Activated T-cell treated with anti-CD3 and anti-CD28 coated beads for 48 hours (primary cell): ENCODE results near the gene KLK10.

ENCODE experiments used
- DNase-seq: peaks from one replicate; pipeline ENCODE4 v3.0.0-alpha.2; 2020; ENCODE audit warnings: low read depth

Gene KLK10

DNA sequence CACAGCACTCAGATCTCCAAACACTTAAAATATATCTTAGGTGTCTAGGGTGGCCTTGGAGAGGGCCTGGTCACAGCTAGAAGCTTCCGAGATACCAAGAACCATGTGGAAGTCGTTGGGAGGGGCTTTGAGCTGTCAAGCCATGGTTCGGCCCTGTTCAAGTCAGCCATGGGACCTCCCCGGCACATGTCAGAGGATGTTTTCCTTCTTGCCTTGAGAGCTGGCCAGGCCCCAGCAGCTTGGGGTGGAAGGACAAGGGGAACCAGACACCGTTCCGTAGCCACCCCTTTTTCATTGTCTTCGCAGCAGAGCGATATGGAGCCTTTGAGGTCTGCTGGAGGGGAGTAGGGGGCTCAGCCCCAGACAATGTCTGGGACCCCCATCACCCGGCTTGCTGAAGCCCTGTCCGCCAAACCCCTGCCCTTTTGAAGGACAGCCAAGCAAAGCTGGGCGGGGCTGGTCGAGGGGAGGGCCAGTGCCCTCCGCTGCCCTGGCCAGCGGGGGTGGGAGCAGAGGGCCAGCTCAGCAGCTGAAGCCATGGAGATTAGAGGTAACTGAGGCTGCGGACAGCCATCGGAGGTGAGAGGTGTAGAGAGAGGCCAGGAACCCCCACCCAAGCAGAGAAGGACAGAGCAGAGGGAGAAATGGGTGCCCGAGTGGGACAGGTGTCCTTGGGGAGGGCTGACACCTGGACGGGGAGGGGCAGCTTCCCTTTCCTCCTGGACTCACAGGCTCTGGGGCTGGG, 6.5 kb upstream of the KLK10 start:
- no peak for DNase-seq

DNA sequence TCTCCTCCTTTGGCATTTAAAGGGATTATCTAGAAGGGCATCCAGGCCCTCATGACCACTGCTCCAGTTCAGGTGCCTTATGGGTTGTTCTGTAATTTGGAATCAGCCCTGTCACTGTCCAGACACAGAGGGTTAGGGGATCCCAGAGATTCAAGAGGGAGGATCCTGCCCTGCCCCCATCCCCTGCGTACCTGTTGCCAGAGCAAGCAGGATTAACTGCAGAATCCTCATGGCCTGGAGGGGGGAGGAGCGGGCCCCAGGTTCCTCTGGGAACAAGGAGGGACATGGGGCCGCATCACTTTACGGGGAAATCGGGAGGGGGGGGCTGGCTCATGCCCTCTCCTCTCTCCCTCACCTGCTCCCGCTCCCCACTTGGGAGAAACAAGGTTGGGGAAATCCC, 5.9 kb upstream of the KLK10 start:
- DNase-seq, result no peak

DNA sequence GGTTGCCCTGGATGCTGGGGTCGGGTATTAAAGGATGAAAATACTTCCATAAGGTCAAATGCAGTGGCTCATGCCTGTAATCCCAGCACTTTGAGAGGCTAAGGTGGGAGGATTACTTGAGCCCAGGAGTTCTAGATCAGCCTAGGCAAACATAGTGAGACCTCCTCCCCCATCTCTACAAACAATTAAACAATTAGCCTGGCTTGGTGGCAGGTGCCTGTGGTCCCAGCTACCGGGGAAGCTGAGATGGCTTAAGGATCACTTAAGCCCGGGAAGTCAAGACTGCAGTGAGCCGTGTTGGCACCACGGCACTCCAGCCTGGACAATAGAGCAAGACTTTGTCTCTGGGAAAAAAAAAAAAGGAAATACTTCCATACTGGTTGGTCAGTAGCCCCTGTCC, 5.4 kb upstream of the KLK10 start:
- DNase-seq, result no peak

DNA sequence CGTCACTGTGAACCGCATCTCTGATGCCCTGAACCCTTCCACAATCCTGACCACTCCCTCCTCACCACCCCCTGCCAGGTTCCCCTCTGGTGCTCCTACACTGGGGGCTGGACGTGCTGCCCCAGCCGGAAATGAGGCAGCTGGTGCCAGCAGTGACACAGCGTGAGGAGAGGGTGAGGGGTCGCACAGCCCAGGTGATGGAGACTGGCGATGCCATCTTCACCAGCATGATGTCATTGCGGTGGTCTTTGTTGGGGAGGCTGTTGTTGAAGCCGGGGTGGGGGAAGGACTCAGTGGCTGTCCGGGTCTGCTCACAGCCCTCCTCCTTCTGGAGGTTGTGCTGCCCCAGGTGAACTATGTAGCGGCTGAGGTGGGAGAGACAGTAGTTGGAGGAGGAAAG, 4.4 kb upstream of the KLK10 start:
- no peak for DNase-seq

DNA sequence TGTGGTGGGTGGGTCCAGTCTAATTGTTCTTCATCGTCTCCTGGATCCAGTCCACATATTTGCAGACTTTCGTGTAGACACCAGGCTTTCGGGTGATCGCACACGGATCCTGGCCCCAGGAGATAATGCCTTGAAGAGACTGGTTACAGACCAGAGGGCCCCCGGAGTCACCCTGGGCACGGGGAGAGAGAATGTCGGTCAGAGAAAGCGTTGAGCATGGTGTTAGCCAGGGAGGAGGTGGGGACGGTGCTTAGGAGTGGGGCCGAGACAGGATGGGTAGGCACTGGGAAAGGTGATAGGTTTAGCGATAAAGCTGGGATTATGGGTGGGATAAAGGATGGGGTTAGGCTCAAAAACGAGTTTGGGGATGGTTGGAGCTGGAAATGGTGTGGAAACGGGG, 3.0 kb upstream of the KLK10 start:
- DNase-seq, result no peak

DNA sequence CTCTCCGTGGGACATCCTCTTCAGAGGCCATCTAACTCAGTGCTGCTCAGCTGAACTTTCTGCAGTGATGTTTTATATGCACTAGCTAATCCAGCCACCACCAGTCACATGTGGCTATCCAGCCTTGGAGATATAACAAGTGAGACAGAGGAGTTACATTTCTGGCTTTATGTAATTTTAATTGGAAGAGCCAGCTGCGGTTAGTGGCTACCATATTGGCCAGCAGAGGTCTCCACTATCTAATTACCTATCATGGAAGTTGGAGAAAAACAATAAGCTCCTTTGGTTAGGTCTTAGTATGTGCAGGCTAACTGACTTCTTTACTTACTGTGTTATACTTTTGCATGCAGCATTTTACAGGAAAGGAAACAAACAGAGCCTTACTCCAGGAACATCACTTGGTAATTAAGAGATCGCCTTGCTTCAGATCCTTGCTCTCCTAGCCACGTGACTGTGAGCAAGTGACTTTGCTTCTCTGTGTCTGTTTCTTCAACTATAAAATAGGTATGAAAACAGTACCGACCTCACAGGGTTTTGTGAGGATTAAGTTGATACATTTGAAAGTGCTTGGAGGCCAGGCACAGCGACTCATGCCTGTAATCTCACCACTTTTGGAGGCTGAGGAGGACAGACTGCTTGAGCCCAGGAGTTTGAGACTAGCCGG, 1.6 kb upstream of the KLK10 start:
- no peak for DNase-seq

DNA sequence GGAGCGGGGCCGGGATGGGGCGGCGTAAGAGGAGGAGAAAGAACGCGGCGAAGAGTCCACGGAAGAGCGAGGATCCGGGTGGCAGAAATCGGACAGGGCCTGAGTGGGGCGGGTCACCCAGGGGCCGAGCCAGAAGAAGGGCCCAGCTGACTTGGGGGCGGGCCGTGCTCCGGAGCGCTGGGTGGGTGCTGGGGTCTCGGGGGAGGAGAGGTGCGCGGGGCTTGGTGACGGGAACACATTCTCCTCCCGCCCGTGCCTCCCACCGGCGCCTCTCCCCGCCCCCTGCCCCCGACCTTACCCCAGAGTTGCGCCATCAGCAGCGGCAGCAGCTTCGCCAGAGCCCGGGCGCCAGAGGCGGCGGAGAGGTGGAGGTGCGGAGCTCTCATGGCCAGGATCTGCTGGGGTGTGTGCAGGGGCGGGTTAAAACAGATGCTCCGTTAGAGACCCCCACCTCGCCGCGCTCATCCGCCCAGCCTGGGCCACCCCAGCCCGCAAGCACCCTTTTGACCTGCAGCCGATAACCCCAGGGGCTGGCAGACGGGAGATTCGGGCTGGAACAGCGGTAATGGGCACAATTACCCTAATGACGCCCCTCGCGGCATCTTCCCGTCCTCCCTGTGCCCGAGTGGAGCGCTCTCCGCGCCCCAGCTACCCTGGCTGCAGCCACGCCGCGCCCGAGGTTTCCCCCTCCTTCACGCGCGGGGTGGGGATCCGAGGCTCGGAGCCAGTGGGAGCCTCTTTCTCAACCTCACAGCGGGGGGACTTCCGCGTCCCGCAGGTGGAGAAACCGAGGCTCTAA, 565 bp downstream of the KLK10 start:
- no peak for DNase-seq

DNA sequence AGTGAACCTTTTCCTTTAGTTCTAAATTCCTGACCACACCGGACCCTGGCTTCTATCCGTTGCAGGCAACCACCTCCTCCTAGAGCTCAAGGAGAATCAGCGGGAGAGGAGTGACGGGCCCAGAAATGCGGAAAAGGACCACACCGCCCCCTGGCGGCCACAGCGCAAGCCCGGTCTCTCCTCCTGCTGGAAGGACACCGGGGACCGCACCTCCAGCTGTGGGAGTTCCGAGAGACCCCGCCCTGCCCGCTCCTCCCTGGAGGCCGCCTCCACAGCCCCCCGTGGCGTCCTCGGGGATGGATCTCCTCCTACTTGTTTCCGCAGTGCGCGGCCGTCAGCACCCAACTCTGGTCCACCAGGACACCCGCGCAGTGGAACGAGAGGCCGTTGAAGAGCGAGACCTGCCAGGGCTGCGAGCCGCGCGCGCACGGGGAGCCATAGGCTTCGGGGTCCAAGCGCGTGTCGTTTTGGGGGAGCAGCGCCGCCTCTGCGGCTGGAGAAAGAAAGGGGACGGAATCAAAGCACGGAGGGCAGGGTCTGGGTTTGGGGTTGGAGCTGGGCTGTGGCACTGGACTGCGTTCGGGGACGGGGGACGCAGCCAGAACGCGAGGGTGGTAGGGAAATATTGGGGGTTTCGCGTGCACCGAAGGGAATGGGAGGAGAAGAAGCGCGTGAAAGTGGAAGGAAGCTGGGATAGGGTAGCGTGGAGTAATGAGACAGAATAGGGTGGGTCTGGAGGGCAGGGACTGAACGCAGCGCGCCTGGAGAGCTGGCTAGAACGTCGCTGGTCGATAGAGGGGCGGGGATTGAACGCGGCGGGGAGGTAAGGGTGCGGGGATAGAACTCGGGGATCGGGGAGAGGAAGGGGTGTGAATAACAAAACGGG, 2.5 kb downstream of the KLK10 start:
- peak; percentile 69 for DNase-seq

DNA sequence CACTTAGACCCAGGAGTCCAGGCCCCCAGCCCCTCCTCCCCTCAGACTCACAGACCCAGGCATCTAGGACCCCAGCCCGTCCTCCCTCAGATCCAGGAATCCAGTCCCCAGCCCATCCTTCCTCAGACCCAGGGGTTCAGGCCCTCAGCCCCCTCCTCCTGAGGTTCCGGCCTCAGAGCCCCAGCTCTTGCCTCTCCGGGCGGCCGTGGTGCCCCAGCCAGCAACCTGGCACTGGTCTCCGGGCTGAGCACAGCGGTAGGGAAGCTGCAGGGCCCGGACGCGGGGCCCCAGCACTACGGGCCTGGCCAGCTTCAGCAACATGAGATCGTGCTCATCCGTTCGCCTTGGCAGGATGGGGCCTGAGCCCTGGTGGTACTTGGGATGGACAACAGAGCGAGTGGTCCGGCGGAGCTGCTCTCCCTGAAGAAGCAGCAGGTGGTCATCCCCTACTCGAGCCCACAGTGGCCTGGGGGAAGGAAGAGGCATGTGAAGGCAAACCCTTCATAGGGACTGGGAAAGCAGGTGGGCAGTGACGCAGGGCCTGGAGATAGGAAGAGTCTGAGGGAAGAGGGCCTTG, 3.7 kb downstream of the KLK10 start:
- DNase-seq, result no peak

DNA sequence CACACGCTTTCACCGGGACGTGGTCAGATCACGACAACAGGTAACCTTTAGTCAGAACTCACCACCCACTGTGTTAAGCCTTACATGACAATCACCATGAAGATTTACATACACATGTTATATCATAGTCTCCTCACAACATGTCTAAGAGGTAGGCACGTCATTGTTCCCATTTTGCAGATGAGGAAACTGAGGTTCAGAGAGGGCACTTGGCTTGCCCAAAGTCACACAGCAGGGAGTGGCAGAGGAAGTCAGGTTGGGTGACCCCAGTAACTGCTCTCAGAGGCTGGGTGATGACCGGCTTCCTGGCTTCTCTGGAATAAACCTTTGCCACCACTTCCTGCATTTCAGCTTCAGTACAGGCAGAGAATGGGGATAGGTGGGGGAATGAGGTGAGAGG, 5.3 kb downstream of the KLK10 start:
- no peak for DNase-seq

DNA sequence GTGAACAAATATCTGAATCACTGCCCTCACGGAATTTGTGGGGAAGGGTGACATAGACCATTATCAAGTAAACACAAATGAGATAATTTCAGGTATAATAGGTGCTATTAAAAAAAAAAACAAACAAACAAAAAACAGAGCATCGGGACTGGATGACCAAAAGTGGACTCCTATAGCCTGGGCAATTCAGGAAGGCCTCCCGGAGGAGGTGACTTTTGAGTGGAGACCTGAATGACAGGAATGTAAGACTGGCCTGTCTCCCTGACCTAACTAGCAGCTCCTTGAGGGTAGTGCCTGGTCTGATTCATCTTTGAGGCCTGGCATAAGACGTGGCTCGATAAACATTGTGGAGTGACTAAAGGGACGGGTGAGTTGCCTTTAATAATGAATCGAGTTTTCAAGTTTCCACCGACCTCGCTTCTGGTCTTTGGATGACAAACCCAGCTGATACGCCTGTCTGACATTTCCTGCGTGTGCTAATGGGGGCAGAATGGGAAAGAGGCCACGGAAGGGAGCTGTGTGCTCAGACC, 6.8 kb downstream of the KLK10 start:
- no peak for DNase-seq

DNA sequence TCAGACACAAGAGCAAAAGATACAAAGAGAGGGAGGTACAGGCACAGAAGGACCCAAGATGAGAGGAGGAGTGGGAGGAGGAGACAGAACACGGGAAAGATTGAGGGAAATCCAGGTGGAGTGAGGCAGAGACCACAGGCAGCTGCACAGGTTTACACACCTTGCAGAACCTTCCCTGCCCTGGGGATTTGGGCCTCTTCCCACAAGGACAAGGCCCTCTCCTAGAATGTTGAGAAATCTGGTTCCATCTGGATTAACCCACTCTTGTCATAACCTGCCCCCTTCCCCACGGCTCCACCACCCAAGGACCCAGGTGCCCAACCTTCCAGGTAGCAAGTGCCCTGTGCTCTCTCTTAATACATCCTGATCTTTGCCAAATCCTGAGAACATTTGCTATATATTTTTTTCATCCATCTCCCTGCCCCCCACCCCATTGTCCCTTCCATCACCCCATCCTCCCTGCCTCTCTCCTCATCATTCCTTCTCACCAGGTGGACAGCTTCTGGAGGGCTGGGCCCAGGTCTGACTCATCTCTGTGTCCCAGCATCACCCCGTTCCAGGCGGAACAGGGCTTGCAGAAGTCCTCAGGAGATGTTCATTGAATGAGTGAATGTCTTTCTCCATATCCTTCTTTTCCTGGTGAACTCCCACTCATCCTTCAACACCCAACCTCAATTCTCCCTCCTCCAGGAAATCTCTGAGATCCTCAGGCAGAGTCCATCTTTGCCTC, 9.3 kb downstream of the KLK10 start:
- no peak for DNase-seq

DNA sequence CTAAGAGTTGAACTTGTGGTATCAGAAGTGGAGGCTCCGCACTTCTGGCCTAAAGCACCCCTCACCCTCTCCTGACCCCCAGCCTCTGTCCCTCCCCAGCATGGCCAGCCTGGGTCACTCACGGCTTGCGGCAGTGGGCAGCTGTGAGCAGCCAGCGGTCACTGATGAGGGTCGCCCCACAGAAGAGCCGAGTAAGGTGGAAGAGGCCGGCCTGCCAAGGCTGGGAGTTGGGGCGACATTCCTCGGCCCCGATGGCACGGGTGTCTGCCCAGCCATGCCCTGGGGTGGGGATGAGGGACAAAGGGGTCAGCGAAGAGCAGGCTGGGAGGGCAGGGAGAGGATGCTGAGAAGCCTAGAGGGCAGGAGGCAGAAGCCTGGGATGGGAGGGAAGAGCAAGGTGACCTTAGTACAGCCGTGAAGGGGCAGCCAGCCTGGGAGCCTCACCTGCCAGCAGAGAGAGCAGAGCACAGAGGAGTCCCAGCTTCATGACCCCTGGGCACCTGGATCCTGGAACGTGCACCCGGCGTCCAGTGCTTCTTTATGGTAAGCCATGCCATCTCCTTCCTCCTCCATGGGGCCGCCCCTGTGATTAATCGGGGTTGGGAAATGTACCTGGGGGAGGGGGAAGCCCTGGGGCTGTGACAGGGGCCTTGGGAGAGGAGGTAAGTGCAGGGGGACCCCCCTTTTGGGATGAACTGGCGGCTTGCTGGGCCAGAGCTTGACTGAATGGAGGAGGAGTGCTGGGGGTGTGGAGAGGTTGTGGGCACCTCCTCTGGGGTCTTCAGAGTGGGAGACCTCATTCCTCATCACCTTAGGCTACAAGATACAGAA, 10.2 kb downstream of the KLK10 start:
- no peak for DNase-seq

DNA sequence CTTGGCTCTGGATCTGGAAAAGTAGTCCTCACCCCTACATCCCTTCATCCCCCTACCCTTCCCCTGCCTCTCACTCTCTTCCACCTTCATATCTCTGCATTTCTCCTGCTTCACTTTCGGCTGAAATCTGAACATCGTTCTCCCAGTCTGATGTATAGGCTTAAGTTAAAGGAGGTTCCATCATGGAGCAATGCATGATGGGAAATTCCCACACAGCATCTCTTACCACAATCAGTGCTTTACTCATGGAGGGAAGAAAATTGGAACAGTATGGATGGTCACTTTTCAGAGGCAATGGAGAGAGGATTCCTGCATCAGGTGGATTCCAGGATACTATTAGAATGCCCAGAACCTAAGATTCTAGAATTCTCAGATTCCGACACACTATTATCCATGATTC, 12.0 kb downstream of the KLK10 start:
- no peak for DNase-seq

DNA sequence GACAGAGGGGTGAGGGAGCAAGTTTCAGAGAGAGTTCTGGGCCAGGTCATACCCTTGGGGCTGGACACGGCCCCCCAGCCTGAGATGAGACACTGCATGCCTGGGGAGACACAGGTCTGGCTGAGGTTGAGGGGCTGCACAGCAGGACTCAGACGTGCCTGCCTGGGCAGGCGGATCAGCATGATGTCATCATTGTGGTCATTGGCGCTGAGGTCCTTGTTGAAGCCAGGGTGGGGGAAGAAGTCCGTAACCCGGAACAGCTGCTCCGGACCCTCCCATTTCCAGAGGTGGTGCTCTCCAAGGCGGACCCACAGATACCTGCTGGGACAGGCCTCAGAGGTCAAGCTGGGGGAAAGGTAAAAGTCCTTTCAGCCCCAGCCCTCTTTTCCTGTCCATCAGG, 13.1 kb downstream of the KLK10 start:
- no peak for DNase-seq

DNA sequence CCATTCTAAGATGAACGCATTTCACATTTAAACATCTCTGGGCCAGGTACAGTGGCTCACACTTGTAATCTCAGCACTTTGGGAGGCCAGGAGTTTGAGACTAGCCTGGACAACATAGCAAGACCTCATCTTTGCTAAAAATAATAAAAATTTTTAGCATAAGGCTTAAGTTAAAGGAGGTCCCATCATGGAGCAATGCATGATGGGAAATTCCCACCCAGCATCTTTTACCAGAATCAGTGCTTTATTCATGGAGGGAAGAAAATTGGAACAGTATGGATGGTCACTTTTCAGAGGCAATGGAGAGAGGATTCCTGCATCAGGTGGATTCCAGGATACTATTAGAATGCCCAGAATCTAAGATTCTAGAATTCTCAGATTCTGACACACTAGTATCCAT, 14.3 kb downstream of the KLK10 start:
- no peak for DNase-seq

DNA sequence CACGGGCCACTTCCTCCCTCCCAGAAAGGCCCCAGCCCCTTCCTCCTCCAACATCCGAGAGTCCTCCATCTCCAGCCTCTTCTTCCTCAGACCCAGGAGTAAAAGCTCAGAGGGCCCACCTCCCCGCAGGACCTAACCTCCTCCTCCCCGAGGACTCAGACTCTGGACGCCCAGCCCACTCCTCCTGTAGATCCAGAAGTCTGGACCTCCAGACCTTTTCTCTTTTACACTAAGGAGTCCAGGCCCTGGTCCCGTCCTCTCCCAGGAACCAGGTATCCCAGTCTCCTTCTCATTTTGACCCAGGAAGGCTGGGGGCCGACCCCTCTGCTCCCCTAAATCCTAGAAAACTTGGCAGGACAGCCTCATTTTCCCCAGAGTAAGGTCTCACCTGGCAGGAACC, 16.2 kb downstream of the KLK10 start:
- DNase-seq, result no peak

DNA sequence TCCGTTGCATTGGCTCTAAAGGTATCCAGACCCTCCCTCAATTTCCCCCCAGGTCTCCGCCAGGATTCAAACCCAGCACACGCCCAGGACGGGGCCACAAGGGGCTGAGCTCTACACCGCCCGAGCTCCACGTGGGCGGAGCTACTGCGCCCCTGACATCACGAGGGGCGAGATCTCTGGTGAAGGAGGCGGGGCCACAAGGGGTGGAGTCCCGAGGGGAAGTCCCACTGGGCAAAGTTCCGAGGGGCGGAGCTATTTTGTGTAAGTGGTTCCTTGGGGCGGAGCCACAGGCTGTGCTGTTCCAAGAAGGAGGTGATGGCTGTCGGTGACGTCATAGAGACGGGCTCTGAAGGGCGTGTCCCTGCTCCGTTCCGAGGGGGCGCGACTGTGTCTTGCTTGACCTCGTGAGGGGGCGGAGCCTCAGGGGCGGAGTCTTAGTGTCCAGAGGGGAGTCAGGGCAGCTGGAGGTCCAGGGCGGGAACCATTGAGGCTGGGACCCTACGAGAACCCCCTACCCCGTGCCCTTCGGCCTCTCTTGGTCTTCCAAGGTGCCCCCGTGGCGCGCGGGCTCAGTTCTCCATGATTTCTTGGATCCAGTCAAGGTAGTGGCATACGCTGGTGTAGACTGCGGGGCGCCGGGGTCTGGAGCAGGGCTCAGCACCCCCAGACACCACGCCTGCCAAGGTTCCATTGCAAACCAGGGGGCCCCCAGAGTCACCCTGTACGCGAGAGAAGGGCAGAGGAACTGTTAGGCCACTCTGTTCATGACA, 16.8 kb downstream of the KLK10 start:
- DNase-seq, result peak; percentile 25

DNA sequence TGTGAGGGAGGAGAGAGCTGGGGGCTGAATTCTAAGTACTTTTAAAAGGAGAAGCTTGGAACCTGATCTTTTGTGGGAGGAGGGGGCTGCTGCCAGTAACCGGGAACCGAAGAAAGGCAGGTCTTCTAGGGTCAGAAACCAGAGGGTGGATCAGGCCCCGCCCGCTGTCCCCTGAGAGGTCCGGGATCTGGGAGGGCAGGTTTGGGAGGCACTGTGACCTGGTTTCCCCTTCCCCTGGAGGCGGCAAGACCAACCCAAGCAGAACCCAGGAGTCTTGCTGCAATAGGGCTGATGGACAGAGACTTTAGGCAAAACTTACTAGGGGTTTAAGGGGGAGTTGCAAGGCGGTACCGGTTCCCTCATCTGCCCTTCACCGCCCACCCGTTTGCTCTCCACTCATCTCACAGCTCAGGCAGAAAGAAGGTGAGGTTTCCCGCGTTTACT, 17.4 kb downstream of the KLK10 start:
- DNase-seq, result no peak
